Osteocyte (in vitro differentiated cells): ENCODE measurements around the gene FNTB. TPM values are rescaled to one million over a fixed set of nuclear protein-coding genes. Genes with fewer than 3 reads are reported as not detected.

Source experiments
- DNase-seq: peaks from one replicate; pipeline ENCODE4 v3.0.0; 2021; ENCODE audit warnings: mixed read lengths; ENCODE audit not compliant: unreplicated experiment; ENCODE audit errors: extremely low spot score
- H3K27ac Mint-ChIP-seq: one replicate; pipeline ENCODE4 v1.8.0; 2021; ENCODE audit warnings: mild to moderate bottlenecking, mixed read lengths; ENCODE audit not compliant: unreplicated experiment
- H3K27me3 Mint-ChIP-seq: one replicate; pipeline ENCODE4 v1.8.0; 2021; ENCODE audit warnings: mixed read lengths; ENCODE audit not compliant: unreplicated experiment
- H3K36me3 Mint-ChIP-seq: one replicate; pipeline ENCODE4 v1.8.0; 2021; ENCODE audit warnings: mixed read lengths; ENCODE audit not compliant: unreplicated experiment
- H3K4me1 Mint-ChIP-seq: one replicate; pipeline ENCODE4 v1.8.0; 2021; ENCODE audit warnings: mixed read lengths; ENCODE audit not compliant: unreplicated experiment
- H3K4me3 Mint-ChIP-seq: one replicate; pipeline ENCODE4 v1.8.0; 2021; ENCODE audit warnings: mild to moderate bottlenecking, moderate library complexity, mixed read lengths; ENCODE audit not compliant: unreplicated experiment
- H3K9me3 Mint-ChIP-seq: one replicate; pipeline ENCODE4 v1.8.0; 2021; ENCODE audit warnings: mixed read lengths; ENCODE audit not compliant: unreplicated experiment
- total RNA-seq: library from RNA; stranded (reverse); gene quantifications from 2 replicates; pipeline ENCODE4 v1.2.1, GENCODE V29; 2021
- TF ChIP-seq, protein P1 (sequence below): fragments of 200-600 bp; sonication (generic); IDR thresholded peaks from 2 replicates; pipeline ENCODE4 v1.5.0; 2021; ENCODE audit warnings: antibody characterized with exemption, mild to moderate bottlenecking, moderate library complexity

The FNTB gene
- total RNA-seq, 1 donor from 2014 or later = 23.2 TPM

DNA sequence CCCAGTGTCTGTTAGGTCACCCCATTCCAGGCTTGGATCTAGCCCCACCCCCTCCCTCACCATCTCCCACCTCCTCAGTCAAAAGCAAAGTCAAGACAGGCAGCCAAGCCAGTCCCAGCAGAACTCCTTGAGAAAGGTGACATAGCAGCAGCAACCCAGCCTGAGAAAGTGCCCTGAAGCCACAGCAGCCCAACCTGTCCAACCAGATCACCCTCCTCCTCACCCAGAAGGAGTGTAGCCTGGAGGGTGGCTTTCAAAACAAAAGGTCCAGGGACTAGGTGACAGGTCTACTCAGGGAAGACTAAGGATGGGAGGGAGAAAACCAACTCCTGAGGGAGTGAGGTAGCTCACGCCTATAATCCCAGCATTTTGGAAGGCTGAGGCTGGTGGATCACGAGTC is 19.7 kb upstream of the FNTB start:
- Mint-ChIP-seq H3K27ac (no peak overlapping the region), H3K4me3 (no peak overlapping the region), H3K9me3 (no peaks in the 10 kb centered on the region), H3K36me3 (no peaks in the 10 kb centered on the region), H3K4me1 (peaks cover 38% of the 10 kb centered on the region), H3K27me3 (no peaks in the 10 kb centered on the region)
- TF ChIP-seq, protein P1, sequence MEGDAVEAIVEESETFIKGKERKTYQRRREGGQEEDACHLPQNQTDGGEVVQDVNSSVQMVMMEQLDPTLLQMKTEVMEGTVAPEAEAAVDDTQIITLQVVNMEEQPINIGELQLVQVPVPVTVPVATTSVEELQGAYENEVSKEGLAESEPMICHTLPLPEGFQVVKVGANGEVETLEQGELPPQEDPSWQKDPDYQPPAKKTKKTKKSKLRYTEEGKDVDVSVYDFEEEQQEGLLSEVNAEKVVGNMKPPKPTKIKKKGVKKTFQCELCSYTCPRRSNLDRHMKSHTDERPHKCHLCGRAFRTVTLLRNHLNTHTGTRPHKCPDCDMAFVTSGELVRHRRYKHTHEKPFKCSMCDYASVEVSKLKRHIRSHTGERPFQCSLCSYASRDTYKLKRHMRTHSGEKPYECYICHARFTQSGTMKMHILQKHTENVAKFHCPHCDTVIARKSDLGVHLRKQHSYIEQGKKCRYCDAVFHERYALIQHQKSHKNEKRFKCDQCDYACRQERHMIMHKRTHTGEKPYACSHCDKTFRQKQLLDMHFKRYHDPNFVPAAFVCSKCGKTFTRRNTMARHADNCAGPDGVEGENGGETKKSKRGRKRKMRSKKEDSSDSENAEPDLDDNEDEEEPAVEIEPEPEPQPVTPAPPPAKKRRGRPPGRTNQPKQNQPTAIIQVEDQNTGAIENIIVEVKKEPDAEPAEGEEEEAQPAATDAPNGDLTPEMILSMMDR = no peak
- no peak for DNase-seq

DNA sequence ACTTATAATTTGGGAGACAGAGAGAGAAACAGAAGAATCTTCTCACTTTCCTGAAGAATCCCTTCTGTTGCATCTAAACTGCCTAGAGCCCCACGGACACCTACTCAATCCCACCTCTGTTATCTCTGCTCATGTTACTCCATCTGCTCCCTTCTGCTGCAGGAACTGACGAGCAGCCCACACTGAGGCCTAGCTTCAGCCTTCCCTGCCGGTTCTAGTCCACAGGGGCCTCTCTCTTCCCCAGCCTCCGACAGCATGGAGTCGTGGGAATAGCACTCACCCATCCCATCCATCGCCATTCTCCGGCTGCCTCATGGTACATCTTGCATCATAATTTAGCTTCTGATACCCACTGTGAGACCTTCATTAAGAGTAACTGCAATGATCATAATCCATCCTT is 18.5 kb upstream of the FNTB start:
- Mint-ChIP-seq H3K4me1 (peaks cover 38% of the 10 kb centered on the region), H3K36me3 (no peaks in the 10 kb centered on the region), H3K27me3 (no peaks in the 10 kb centered on the region), H3K4me3 (no peak overlapping the region), H3K9me3 (no peaks in the 10 kb centered on the region), H3K27ac (peak overlapping the region; percentile 55)
- no peak for DNase-seq
- TF ChIP-seq, protein P1 = no peak

DNA sequence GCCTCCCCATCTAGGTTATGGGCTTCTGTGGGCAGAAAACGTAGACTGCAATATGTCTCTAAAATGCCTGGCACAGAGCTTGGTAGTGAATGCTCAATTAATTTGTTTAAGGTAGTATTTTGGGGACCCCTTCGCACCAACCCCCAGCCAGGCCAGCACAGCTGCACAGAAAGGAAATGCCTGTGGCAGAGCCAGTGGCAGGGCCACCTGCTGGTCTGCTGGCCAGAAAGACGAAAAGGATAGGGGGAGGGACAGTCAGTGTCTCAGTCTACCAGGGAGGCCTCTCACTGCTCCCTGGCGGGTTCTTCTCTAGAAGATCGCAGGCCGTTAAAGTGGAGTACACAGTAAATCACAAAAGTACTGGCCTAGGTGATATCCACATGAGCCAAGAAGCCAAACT is 18.0 kb upstream of the FNTB start:
- no peak for DNase-seq
- no peak overlapping the region for H3K4me3 Mint-ChIP-seq
- TF ChIP-seq, protein P1 = no peak
- H3K27me3 Mint-ChIP-seq = no peaks in the 10 kb centered on the region
- no peaks in the 10 kb centered on the region for H3K9me3 Mint-ChIP-seq
- H3K27ac Mint-ChIP-seq = peak overlapping the region; percentile 55
- H3K4me1 Mint-ChIP-seq = peaks cover 38% of the 10 kb centered on the region
- no peaks in the 10 kb centered on the region for H3K36me3 Mint-ChIP-seq

DNA sequence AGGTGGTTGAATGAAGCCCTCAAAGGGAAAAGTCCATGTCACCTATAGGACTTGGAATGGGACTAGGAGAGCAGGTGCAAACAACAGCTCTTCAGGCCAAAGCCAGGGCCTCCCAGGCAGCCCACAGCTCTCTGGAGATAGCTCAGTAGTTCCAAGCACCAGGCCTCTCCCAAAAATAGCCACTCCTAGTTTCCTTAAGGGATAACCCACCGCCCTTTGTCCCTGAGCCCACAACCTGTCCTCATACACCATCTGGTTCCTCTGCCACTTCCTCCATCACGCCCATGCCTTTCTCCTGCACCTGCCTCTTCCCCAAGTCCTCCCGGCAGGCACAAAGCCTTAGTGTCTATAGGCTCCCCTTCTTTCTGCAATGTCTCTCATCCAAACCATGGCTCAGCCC is 16.7 kb upstream of the FNTB start:
- Mint-ChIP-seq H3K27ac (no peak overlapping the region), H3K27me3 (no peaks in the 10 kb centered on the region), H3K9me3 (no peaks in the 10 kb centered on the region), H3K4me1 (peaks cover 34% of the 10 kb centered on the region), H3K36me3 (no peaks in the 10 kb centered on the region), H3K4me3 (peak overlapping the region; percentile 14)
- DNase-seq = no peak
- TF ChIP-seq, protein P1 = no peak

DNA sequence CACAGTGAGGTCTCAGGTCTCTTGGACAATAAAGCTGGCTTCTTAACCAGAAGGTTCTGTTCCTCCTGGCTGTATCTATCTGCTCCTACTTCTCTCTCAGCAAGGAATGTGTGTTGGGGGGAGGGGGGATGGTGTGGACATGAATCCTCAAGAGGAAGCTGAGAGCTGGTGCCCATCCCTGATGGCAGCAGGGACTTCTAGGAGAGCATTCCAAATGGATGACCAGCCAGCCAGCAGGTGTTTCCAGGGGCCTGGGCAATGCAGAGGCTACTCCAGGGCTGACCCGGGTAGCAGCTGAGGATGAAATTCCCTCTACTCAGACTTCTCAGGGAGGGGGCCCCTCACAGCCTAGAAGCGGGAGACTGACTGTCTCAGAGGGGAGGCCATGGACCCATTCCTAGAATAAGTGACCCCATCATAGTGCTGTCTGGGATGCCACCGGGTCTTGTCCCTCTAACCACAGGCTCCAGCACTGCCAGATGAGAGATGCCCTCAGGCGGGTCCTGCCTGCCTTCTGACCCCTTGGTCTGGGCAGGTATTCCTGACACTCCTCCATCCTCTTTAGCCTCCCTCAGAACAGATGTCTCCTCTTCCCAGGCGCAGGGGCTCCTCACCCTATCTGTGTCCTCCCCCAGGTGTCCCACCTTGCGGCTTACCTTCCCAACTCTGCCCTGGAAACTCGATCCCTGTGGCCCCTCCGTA is 15.8 kb upstream of the FNTB start:
- DNase-seq = no peak
- peak overlapping the region; percentile 76 for H3K4me3 Mint-ChIP-seq
- TF ChIP-seq, protein P1 = no peak
- no peak overlapping the region for H3K27ac Mint-ChIP-seq
- peaks cover 34% of the 10 kb centered on the region for H3K4me1 Mint-ChIP-seq
- no peaks in the 10 kb centered on the region for H3K9me3 Mint-ChIP-seq
- H3K27me3 Mint-ChIP-seq = peaks cover under 1% of the 10 kb centered on the region
- H3K36me3 Mint-ChIP-seq = no peaks in the 10 kb centered on the region
